GM23338 (cell line): Measurements from ENCODE around the gene SLC12A6. TPM values are rescaled to one million over a fixed set of nuclear protein-coding genes. Genes with fewer than 3 reads are reported as not detected.

ENCODE experiments used
- ATAC-seq: fragments of 200-7000 bp; cut with Tn5 transposase; 3 replicates; pipeline ENCODE4 v1.9.1; 2020
- DNase-seq: peaks from one replicate; pipeline ENCODE4 v3.0.0-alpha.2; 2015; ENCODE audit warnings: low spot score
- H2AFZ ChIP-seq: fragments of 200-600 bp; sonication (generic); 2 replicates; pipeline ENCODE4 v1.8.0; 2016; ENCODE audit warnings: antibody characterized with exemption, mild to moderate bottlenecking, moderate library complexity
- H3F3A ChIP-seq: fragments of 200-600 bp; sonication (generic); replicated peaks from 2 replicates; pipeline ENCODE4 v1.8.0; 2017; ENCODE audit warnings: antibody characterized with exemption, mixed run types, low read depth
- H3K27ac ChIP-seq: fragments of 200-600 bp; sonication (generic); 2 replicates; pipeline ENCODE4 v1.6.1; 2016; ENCODE audit warnings: low read depth
- H3K27me3 ChIP-seq: fragments of 200-600 bp; sonication (generic); 2 replicates; pipeline ENCODE4 v1.8.0; 2016; ENCODE audit warnings: mild to moderate bottlenecking, mixed run types, moderate library complexity; ENCODE audit not compliant: insufficient read depth
- H3K36me3 ChIP-seq: fragments of 200-600 bp; sonication (generic); 2 replicates; pipeline ENCODE4 v1.8.0; 2016; ENCODE audit warnings: mild to moderate bottlenecking; ENCODE audit not compliant: insufficient read depth
- H3K4me1 ChIP-seq: fragments of 200-600 bp; sonication (generic); 2 replicates; pipeline ENCODE4 v1.8.0; 2016; ENCODE audit warnings: mild to moderate bottlenecking, moderate library complexity; ENCODE audit not compliant: insufficient read depth
- H3K4me2 ChIP-seq: fragments of 200-600 bp; sonication (generic); 2 replicates; pipeline ENCODE4 v1.7.1; 2017; ENCODE audit warnings: mixed run types
- H3K4me3 ChIP-seq: fragments of 200-600 bp; sonication (generic); 2 replicates; pipeline ENCODE4 v1.6.1; 2016; ENCODE audit warnings: mixed run types
- H3K79me2 ChIP-seq: fragments of 200-600 bp; sonication (generic); replicated peaks from 2 replicates; pipeline ENCODE4 v1.8.0; 2017; ENCODE audit warnings: mild to moderate bottlenecking; ENCODE audit not compliant: insufficient read depth
- H3K9me2 ChIP-seq: fragments of 200-600 bp; sonication (generic); 2 replicates; pipeline ENCODE4 v1.8.0; 2017; ENCODE audit not compliant: insufficient read depth
- H4K20me1 ChIP-seq: fragments of 200-600 bp; sonication (generic); replicated peaks from 2 replicates; pipeline ENCODE4 v1.8.0; 2017; ENCODE audit warnings: mild to moderate bottlenecking; ENCODE audit not compliant: insufficient read depth
- H3K27ac Mint-ChIP-seq: 2 replicates; pipeline ENCODE4 v1.8.0; 2020; ENCODE audit warnings: inconsistent platforms, mild to moderate bottlenecking, moderate library complexity, mixed read lengths
- H3K27me3 Mint-ChIP-seq: 3 replicates; pipeline ENCODE4 v1.8.0; 2022; ENCODE audit warnings: low read depth, mild to moderate bottlenecking, moderate library complexity, mixed read lengths, inconsistent platforms; ENCODE audit not compliant: insufficient read depth, poor library complexity
- H3K36me3 Mint-ChIP-seq: 3 replicates; pipeline ENCODE4 v1.8.0; 2021; ENCODE audit warnings: low read depth, mild to moderate bottlenecking, inconsistent platforms, moderate library complexity, mixed read lengths
- H3K4me1 Mint-ChIP-seq: 3 replicates; pipeline ENCODE4 v1.8.0; 2020; ENCODE audit warnings: mild to moderate bottlenecking, inconsistent platforms, mixed read lengths
- H3K4me3 Mint-ChIP-seq: 3 replicates; pipeline ENCODE4 v1.8.0; 2021; ENCODE audit warnings: moderate library complexity, mild to moderate bottlenecking, inconsistent platforms, mixed read lengths
- H3K9me3 Mint-ChIP-seq: 3 replicates; pipeline ENCODE4 v1.8.0; 2020; ENCODE audit warnings: moderate library complexity, mild to moderate bottlenecking, inconsistent platforms, mixed read lengths
- CREB1 ChIP-seq: fragments of 250-450 bp; sonication (Bioruptor Pico); IDR thresholded peaks from 2 replicates; pipeline ENCODE4 v1.5.0; 2020; ENCODE audit warnings: low read depth, mild to moderate bottlenecking, moderate library complexity
- ETS1 ChIP-seq: IDR thresholded peaks from 2 replicates; pipeline ENCODE4 v1.6.1; 2016; ENCODE audit warnings: antibody characterized with exemption
- EZH2 ChIP-seq: fragments of 200-600 bp; sonication (generic); IDR thresholded peaks from one replicate; pipeline ENCODE4 v1.8.0; 2017; ENCODE audit warnings: antibody characterized with exemption, mild to moderate bottlenecking, low read depth; ENCODE audit not compliant: unreplicated experiment
- EZH2phosphoT487 ChIP-seq: fragments of 200-600 bp; sonication (generic); IDR thresholded peaks from one replicate; pipeline ENCODE4 v1.8.1; 2018; ENCODE audit warnings: antibody characterized with exemption; ENCODE audit not compliant: unreplicated experiment
- JUNB ChIP-seq: IDR thresholded peaks from one replicate; pipeline ENCODE4 v1.6.1; 2016; ENCODE audit warnings: antibody characterized with exemption; ENCODE audit not compliant: unreplicated experiment
- NANOG ChIP-seq: IDR thresholded peaks from 2 replicates; pipeline ENCODE4 v1.6.1; 2016; ENCODE audit warnings: antibody characterized with exemption, borderline replicate concordance
- POLR2AphosphoS5 ChIP-seq: IDR thresholded peaks from 2 replicates; pipeline ENCODE4 v1.6.1; 2016; ENCODE audit warnings: antibody characterized with exemption, low read depth
- REST ChIP-seq: IDR thresholded peaks from one replicate; pipeline ENCODE4 v1.6.1; 2018; ENCODE audit warnings: antibody characterized with exemption; ENCODE audit not compliant: unreplicated experiment
- STAT1 ChIP-seq: IDR thresholded peaks from one replicate; pipeline ENCODE4 v1.6.1; 2016; ENCODE audit warnings: antibody characterized with exemption; ENCODE audit not compliant: unreplicated experiment
- ZNF114 ChIP-seq: fragments of 250-450 bp; sonication (Bioruptor Pico); IDR thresholded peaks from 2 replicates; pipeline ENCODE4 v1.5.0; 2020; ENCODE audit warnings: mild to moderate bottlenecking, moderate library complexity
- ZNF331 ChIP-seq: fragments of 250-450 bp; sonication (Bioruptor Pico); IDR thresholded peaks from 2 replicates; pipeline ENCODE4 v1.5.0; 2020; ENCODE audit warnings: low read depth, mild to moderate bottlenecking, moderate library complexity
- polyA plus RNA-seq: library from polyadenylated mRNA; unstranded; fragments of >200 nt; fragmentation: Nextera tagmentation; extraction: Ambion mirVana; gene quantifications from 2 replicates; pipeline ENCODE4 v1.2.1, GENCODE V29; 2016
- total RNA-seq: library from RNA; depleted of rRNA; stranded (reverse); fragments of >200 nt; shearing (Covaris generic); gene quantifications from 2 replicates; pipeline ENCODE4 v1.2.3, GENCODE V29; 2014
- TF ChIP-seq, protein P1 (sequence below): fragments of 250-450 bp; sonication (Bioruptor Pico); IDR thresholded peaks from 2 replicates; pipeline ENCODE4 v1.5.0; 2020; ENCODE audit warnings: mild to moderate bottlenecking, moderate library complexity
- TF ChIP-seq, protein P2 (sequence below), 2 experiments: fragments of 200-600 bp in 1 of 2; sonication (generic) in 1 of 2; conservative IDR thresholded peaks; 2 replicates each; pipeline versions ENCODE4 v1.5.1 to v1.6.1; 2016 to 2017; ENCODE audit warnings: antibody characterized with exemption in 2 of 2, low read depth in 2 of 2, mild to moderate bottlenecking in 2 of 2, moderate library complexity in 1 of 2

Gene SLC12A6
- total and polyA plus RNA-seq, 2 experiments from 2014 or later: 2.4 to 14.1 TPM

DNA sequence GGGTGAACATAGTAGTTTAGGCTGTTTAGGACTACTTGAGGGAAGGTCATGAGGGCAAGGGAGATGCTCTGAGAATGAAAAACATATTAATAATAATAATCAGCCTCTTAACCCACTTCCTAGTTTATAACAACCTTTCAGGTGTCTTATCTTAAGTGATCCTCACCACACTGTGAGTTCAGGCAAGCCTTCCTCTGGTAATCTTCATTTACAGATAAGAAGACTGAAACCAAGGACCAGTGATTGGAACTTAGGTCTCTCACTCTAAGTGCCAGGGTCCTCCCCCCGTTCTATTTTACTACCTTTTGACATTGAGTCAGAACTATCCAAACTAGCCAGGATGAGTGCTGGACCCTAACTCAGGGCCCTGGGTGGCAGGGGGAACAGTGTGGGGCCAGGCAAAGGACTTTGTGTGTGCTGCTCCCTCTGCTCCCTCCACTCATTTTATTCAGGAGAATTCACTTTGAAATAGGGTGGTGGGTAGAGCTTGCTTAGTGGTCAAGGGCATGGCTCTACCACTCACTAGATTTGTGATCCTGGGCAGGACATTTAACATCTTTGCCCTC is 11.2 kb upstream of the SLC12A6 start:
- H3K4me2 ChIP-seq: no peak overlapping the region
- no peak for TF ChIP-seq ZNF114 (CRISPR knock-in tag)
- TF ChIP-seq JUNB: no peak
- TF ChIP-seq, protein P1, sequence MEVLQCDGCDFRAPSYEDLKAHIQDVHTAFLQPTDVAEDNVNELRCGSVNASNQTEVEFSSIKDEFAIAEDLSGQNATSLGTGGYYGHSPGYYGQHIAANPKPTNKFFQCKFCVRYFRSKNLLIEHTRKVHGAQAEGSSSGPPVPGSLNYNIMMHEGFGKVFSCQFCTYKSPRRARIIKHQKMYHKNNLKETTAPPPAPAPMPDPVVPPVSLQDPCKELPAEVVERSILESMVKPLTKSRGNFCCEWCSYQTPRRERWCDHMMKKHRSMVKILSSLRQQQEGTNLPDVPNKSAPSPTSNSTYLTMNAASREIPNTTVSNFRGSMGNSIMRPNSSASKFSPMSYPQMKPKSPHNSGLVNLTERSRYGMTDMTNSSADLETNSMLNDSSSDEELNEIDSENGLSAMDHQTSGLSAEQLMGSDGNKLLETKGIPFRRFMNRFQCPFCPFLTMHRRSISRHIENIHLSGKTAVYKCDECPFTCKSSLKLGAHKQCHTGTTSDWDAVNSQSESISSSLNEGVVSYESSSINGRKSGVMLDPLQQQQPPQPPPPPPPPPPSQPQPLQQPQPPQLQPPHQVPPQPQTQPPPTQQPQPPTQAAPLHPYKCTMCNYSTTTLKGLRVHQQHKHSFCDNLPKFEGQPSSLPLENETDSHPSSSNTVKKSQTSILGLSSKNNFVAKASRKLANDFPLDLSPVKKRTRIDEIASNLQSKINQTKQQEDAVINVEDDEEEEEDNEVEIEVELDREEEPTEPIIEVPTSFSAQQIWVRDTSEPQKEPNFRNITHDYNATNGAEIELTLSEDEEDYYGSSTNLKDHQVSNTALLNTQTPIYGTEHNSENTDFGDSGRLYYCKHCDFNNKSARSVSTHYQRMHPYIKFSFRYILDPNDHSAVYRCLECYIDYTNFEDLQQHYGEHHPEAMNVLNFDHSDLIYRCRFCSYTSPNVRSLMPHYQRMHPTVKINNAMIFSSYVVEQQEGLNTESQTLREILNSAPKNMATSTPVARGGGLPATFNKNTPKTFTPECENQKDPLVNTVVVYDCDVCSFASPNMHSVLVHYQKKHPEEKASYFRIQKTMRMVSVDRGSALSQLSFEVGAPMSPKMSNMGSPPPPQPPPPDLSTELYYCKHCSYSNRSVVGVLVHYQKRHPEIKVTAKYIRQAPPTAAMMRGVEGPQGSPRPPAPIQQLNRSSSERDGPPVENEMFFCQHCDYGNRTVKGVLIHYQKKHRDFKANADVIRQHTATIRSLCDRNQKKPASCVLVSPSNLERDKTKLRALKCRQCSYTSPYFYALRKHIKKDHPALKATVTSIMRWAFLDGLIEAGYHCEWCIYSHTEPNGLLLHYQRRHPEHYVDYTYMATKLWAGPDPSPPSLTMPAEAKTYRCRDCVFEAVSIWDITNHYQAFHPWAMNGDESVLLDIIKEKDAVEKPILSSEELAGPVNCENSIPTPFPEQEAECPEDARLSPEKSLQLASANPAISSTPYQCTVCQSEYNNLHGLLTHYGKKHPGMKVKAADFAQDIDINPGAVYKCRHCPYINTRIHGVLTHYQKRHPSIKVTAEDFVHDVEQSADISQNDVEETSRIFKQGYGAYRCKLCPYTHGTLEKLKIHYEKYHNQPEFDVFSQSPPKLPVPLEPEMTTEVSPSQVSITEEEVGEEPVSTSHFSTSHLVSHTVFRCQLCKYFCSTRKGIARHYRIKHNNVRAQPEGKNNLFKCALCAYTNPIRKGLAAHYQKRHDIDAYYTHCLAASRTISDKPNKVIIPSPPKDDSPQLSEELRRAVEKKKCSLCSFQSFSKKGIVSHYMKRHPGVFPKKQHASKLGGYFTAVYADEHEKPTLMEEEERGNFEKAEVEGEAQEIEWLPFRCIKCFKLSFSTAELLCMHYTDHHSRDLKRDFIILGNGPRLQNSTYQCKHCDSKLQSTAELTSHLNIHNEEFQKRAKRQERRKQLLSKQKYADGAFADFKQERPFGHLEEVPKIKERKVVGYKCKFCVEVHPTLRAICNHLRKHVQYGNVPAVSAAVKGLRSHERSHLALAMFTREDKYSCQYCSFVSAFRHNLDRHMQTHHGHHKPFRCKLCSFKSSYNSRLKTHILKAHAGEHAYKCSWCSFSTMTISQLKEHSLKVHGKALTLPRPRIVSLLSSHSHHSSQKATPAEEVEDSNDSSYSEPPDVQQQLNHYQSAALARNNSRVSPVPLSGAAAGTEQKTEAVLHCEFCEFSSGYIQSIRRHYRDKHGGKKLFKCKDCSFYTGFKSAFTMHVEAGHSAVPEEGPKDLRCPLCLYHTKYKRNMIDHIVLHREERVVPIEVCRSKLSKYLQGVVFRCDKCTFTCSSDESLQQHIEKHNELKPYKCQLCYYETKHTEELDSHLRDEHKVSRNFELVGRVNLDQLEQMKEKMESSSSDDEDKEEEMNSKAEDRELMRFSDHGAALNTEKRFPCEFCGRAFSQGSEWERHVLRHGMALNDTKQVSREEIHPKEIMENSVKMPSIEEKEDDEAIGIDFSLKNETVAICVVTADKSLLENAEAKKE: no peak
- no peak for TF ChIP-seq ETS1
- TF ChIP-seq, protein P2, sequence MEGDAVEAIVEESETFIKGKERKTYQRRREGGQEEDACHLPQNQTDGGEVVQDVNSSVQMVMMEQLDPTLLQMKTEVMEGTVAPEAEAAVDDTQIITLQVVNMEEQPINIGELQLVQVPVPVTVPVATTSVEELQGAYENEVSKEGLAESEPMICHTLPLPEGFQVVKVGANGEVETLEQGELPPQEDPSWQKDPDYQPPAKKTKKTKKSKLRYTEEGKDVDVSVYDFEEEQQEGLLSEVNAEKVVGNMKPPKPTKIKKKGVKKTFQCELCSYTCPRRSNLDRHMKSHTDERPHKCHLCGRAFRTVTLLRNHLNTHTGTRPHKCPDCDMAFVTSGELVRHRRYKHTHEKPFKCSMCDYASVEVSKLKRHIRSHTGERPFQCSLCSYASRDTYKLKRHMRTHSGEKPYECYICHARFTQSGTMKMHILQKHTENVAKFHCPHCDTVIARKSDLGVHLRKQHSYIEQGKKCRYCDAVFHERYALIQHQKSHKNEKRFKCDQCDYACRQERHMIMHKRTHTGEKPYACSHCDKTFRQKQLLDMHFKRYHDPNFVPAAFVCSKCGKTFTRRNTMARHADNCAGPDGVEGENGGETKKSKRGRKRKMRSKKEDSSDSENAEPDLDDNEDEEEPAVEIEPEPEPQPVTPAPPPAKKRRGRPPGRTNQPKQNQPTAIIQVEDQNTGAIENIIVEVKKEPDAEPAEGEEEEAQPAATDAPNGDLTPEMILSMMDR (conservative IDR thresholded peaks at IDR 0.05; ENCODE audit: low read depth in 2 of 2): no peak
- no peak for TF ChIP-seq REST
- no peak for TF ChIP-seq NANOG
- TF ChIP-seq EZH2: no peak
- no peak for TF ChIP-seq ZNF331 (CRISPR knock-in tag)
- no peak for TF ChIP-seq STAT1
- no peak for TF ChIP-seq CREB1 (CRISPR knock-in tag)
- TF ChIP-seq POLR2AphosphoS5: no peak
- TF ChIP-seq EZH2phosphoT487: no peak
- no peak overlapping the region for H3K4me3 ChIP-seq
- H3K4me1 ChIP-seq: no peaks in the 10 kb centered on the region
- no peaks in the 10 kb centered on the region for H4K20me1 ChIP-seq
- no peaks in the 10 kb centered on the region for H3K9me2 ChIP-seq
- no peak for DNase-seq
- H3K27me3 ChIP-seq: no peaks in the 10 kb centered on the region
- no peak overlapping the region for H2AFZ ChIP-seq
- Mint-ChIP-seq H3K36me3 (peaks cover 7% of the 10 kb centered on the region; the same call in 2 of the 3 replicates), H3K9me3 (no peaks in the 10 kb centered on the region; the same call in 2 of the 3 replicates), H3K27me3 (peaks cover 12% of the 10 kb centered on the region), H3K4me1 (peaks cover 11% of the 10 kb centered on the region; the same call in 2 of the 3 replicates), H3K27ac (no peak overlapping the region), H3K4me3 (no peak overlapping the region)
- H3K79me2 ChIP-seq: no peaks in the 10 kb centered on the region
- no peak overlapping the region for H3K27ac ChIP-seq
- H3F3A ChIP-seq: no peaks in the 10 kb centered on the region
- no peaks in the 10 kb centered on the region for H3K36me3 ChIP-seq
- ATAC-seq: no peak
